Peyer's patch (tissue), 4 donors: ENCODE data around the gene MMP24.

ENCODE experiments used
- CTCF ChIP-seq, 6 experiments: fragments of 450-650 bp in 4 of 6; fragments of 200-600 bp in 2 of 6; sonication (generic) in 1 of 6; IDR thresholded peaks; one replicate each; pipeline ENCODE4 v1.5.1; 2017 to 2019; ENCODE audit warnings: antibody characterized with exemption in 6 of 6, mild to moderate bottlenecking in 3 of 6, moderate library complexity in 1 of 6
- POLR2A ChIP-seq, 2 donors: fragments of 450-650 bp; IDR thresholded peaks; one replicate each; pipeline ENCODE4 v1.5.1; 2017; ENCODE audit warnings: antibody characterized with exemption in 2 of 2, mild to moderate bottlenecking in 2 of 2, moderate library complexity in 2 of 2

DNA sequence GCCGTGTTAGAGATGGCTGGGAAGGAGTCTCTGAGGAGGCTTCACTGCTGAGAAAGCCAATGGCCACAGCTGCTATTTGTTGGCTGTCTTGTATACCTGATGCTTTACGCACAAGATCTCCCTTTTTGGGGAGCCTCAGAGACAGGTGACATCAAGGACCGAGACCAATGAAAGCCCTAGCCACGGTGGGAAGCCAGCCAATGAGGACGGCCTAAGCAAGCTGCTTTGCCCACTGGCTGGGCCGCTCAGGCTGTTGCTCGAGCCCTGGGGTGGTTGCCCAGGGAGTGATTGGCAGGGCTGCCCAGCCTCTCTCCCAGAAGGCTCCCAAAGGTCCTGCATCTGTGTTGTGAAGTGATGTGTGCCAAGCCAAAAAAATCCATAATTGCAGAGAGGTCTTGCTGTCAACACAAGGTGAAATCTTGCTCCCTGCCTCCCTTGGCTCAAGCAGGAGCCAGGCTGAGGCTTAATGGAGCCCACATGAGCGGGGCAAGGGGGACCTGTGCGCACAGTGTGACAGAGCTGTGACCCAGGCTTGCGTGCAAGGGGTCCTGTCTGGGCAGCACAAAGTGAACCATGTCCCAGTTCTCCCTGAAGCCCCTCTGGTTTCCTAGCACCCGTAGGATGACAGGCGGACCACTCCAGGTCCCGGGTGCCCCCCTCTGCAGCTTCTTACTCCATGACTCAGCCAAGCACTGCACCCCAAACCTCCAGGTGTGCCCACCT is 47.1 kb downstream of the MMP24 start:
- TF ChIP-seq CTCF (IDR thresholded peaks at IDR 0.05) (no peak), POLR2A (IDR thresholded peaks at IDR 0.05) (no peak)
